OCI-LY7 (cell line): ENCODE measurements around the gene NAA16.

ENCODE experiments used
- CTCF ChIP-seq: fragments of 200-600 bp; sonication (generic); conservative IDR thresholded peaks from 2 replicates; pipeline ENCODE4 v1.5.1; 2014; ENCODE audit warnings: mild to moderate bottlenecking, antibody characterized with exemption, low read length, moderate library complexity, mixed read lengths
- EZH2phosphoT487 ChIP-seq: fragments of 200-600 bp; sonication (generic); IDR thresholded peaks from 2 replicates; pipeline ENCODE4 v1.6.1; 2018; ENCODE audit warnings: low read depth, borderline replicate concordance, mild to moderate bottlenecking, mixed run types, antibody characterized with exemption, low read length, moderate library complexity, mixed read lengths

DNA sequence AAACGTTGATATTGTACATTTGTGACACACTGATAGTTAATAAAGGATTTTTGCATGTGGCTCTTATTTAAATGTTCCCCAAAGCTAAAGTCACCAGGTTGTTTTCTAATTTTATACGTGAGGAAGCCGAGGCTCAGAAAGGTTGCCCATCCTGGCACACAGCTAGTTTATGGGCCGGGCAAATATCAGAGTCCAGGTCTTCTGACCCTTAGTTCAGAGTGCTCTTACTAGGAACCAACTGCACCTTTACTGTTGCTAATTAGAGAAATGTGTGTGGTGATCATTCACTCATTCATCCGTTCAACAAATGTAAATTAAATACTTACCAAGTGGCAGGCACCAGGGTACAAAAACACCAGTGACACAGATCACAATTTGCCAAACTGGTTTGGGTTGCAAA is 100.0 kb downstream of the NAA16 start:
- no peak for TF ChIP-seq CTCF
- no peak for TF ChIP-seq EZH2phosphoT487
